Caco-2 (cell line): Measurements from ENCODE around the gene CORO7. TPM values are rescaled to one million over a fixed set of nuclear protein-coding genes. Genes with fewer than 3 reads are reported as not detected.

ENCODE experiments used
- BruUV-seq: library from RNA; stranded (reverse); fragments of 400-500 nt; replicated peaks from 2 replicates; lab custom pipeline; 2021; lab: Mats Ljungman, UMichigan
- CTCF ChIA-PET: fragments of 300-600 bp; sonication (Branson Sonifier 250); formaldehyde crosslinking; loops from one replicate; lab custom pipeline; 2022; ENCODE audit warnings: antibody characterized with exemption; lab: Charles Lee
- POLR2A ChIA-PET: fragments of 300-600 bp; sonication (Branson Sonifier 250); formaldehyde crosslinking; loops from one replicate; lab custom pipeline; 2022; ENCODE audit warnings: antibody characterized with exemption; lab: Charles Lee
- DNase-seq, 2 experiments: peaks; one replicate each; pipeline versions ENCODE4 v3.0.0 to v3.0.0-alpha.2; 2020 to 2022
- H3K27me3 ChIP-seq: replicated peaks from 2 replicates; pipeline ENCODE4 v1.6.0; 2011; ENCODE audit warnings: low read length; ENCODE audit not compliant: control insufficient read depth, insufficient read depth
- H3K36me3 ChIP-seq: 2 replicates; pipeline ENCODE4 v1.5.1; 2011; ENCODE audit warnings: low read length; ENCODE audit not compliant: control insufficient read depth, insufficient read depth
- H3K4me1 ChIP-seq: fragments of 250-450 bp; sonication (Bioruptor Pico); 2 replicates; pipeline ENCODE4 v1.5.1; 2020; ENCODE audit warnings: mild to moderate bottlenecking
- H3K4me3 ChIP-seq: 2 replicates; pipeline ENCODE4 v1.5.1; 2011; ENCODE audit warnings: low read depth, mild to moderate bottlenecking, control low read depth, low read length
- H3K9me3 ChIP-seq: fragments of 250-450 bp; sonication (Bioruptor Pico); 2 replicates; pipeline ENCODE4 v1.5.1; 2020; ENCODE audit warnings: mild to moderate bottlenecking, moderate library complexity
- H3K27ac Mint-ChIP-seq: one replicate; pipeline ENCODE4 v1.8.0; 2022; ENCODE audit warnings: mixed read lengths; ENCODE audit not compliant: unreplicated experiment
- H3K27me3 Mint-ChIP-seq: one replicate; pipeline ENCODE4 v1.8.0; 2022; ENCODE audit warnings: mixed read lengths; ENCODE audit not compliant: insufficient read depth, unreplicated experiment
- H3K36me3 Mint-ChIP-seq: one replicate; pipeline ENCODE4 v1.8.0; 2022; ENCODE audit warnings: mild to moderate bottlenecking, mixed read lengths; ENCODE audit not compliant: insufficient read depth, unreplicated experiment
- H3K4me1 Mint-ChIP-seq: one replicate; pipeline ENCODE4 v1.8.0; 2022; ENCODE audit warnings: low read depth, mixed read lengths; ENCODE audit not compliant: unreplicated experiment
- H3K4me3 Mint-ChIP-seq: one replicate; pipeline ENCODE4 v1.8.0; 2022; ENCODE audit warnings: mild to moderate bottlenecking, moderate library complexity, mixed read lengths; ENCODE audit not compliant: unreplicated experiment
- H3K9me3 Mint-ChIP-seq: one replicate; pipeline ENCODE4 v1.8.0; 2022; ENCODE audit warnings: mixed read lengths; ENCODE audit not compliant: unreplicated experiment
- intact Hi-C: fragments of 100-400 bp; cut with micrococcal nuclease; formaldehyde crosslinking; loops from one replicate; pipeline ENCODE4 v1.10.0; 2022; ENCODE audit not compliant: unreplicated experiment
- total RNA-seq: library from RNA; stranded (reverse); gene quantifications from 2 replicates; pipeline ENCODE4 v1.2.3, GENCODE V29; 2022
- TF ChIP-seq, protein P1 (sequence below), 2 experiments: fragments of 200-600 bp in 1 of 2; IDR thresholded peaks; 1 replicate in 1 of 2; 2 replicates in 1 of 2; pipeline versions ENCODE4 v1.5.1 to v1.8.0; 2011 to 2022; ENCODE audit warnings: antibody characterized with exemption in 1 of 2, control low read depth in 1 of 2, inconsistent platforms in 1 of 2, low read depth in 1 of 2, low read length in 1 of 2, mild to moderate bottlenecking in 1 of 2, moderate library complexity in 1 of 2; ENCODE audit not compliant: insufficient read depth in 1 of 2, severe bottlenecking in 1 of 2, unreplicated experiment in 1 of 2

Gene CORO7
- total RNA-seq, 1 experiment from 2014 or later, result 23.1 TPM

DNA sequence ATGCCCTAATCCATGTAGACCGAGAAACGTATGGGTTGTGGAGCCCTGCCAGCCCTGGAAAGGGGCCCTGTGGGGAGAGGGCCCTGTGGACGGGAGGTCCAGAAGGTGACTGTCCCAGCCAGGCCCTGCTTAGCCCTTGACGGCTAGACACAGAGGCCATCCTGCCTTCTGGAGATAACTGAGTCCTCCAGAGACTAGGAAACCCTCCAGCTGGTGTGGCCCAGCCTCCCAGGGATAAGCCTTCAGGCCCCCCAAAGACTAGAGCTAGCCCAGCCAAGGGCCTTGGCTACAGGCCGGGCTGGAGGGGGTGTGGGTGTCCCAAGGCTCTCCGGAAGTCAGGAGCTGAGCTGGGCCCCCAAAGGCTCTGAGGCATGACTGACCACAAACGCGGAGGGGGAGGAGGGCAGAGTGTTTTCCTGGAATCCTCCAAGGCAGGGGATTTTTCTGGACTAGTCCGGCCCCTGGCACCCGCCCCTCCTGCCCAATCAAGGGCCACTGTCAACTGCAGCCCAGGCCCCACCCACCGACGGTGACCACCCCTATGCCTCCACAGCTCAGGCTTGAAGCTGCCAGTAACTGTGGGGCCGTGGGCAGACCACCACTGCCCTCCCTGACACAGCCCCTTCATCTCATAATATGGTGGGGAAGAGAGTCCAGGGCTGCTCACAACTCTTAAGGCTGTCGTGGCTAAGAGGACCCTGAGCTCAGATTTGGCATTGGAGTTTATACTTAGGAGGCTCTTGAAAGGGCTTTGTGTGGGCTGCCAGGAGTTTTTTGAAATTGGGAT is 45.6 kb downstream of the CORO7 start:
- Mint-ChIP-seq H3K9me3 (no peaks in the 10 kb centered on the region), H3K27me3 (no peaks in the 10 kb centered on the region), H3K4me1 (no peaks in the 10 kb centered on the region), H3K36me3 (no peaks in the 10 kb centered on the region), H3K4me3 (peak overlapping the region; percentile 69), H3K27ac (no peak overlapping the region)
- Histone ChIP-seq H3K36me3 (no peaks in the 10 kb centered on the region), H3K4me3 (no peak overlapping the region), H3K27me3 (no peaks in the 10 kb centered on the region), H3K4me1 (peaks cover 34% of the 10 kb centered on the region), H3K9me3 (no peaks in the 10 kb centered on the region)
- no peak for DNase-seq
- ChIA-PET CTCF (no interaction called here), POLR2A (no interaction called here)
- intact Hi-C loops, result no loop called here
- no TSS peak for BruUV-seq
- TF ChIP-seq, protein P1, sequence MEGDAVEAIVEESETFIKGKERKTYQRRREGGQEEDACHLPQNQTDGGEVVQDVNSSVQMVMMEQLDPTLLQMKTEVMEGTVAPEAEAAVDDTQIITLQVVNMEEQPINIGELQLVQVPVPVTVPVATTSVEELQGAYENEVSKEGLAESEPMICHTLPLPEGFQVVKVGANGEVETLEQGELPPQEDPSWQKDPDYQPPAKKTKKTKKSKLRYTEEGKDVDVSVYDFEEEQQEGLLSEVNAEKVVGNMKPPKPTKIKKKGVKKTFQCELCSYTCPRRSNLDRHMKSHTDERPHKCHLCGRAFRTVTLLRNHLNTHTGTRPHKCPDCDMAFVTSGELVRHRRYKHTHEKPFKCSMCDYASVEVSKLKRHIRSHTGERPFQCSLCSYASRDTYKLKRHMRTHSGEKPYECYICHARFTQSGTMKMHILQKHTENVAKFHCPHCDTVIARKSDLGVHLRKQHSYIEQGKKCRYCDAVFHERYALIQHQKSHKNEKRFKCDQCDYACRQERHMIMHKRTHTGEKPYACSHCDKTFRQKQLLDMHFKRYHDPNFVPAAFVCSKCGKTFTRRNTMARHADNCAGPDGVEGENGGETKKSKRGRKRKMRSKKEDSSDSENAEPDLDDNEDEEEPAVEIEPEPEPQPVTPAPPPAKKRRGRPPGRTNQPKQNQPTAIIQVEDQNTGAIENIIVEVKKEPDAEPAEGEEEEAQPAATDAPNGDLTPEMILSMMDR (IDR thresholded peaks at IDR 0.05; ENCODE audit: insufficient read depth in 1 of 2, low read depth in 1 of 2, low read length in 1 of 2, severe bottlenecking in 1 of 2, unreplicated experiment in 1 of 2), result no peak

DNA sequence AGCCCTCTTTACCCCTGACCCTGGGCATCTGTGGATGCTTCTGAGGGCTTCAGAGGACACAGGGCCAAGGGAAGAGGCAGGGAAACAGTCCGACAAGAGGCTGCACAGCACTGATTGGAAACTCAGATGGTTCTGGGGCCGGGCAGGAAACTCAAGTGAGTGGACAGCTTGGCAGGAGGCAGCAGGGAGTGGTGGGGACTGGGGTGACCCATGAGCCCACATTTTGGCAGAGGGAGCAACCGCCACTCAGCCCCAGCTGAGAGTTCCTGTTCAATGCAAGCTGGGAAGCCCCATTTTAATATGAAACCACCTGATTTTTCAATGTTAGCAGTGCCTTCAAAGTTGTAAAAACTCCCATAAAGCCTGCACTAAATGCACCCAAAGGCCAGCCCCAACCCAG is 46.2 kb downstream of the CORO7 start:
- Mint-ChIP-seq H3K27ac (no peak overlapping the region), H3K36me3 (no peaks in the 10 kb centered on the region), H3K4me3 (no peak overlapping the region), H3K27me3 (no peaks in the 10 kb centered on the region), H3K4me1 (no peaks in the 10 kb centered on the region), H3K9me3 (no peaks in the 10 kb centered on the region)
- TF ChIP-seq, protein P1 (IDR thresholded peaks at IDR 0.05; ENCODE audit: insufficient read depth in 1 of 2, low read depth in 1 of 2, low read length in 1 of 2, severe bottlenecking in 1 of 2, unreplicated experiment in 1 of 2), result no peak
- no TSS peak for BruUV-seq
- DNase-seq, result no peak
- no peaks in the 10 kb centered on the region for H3K36me3 ChIP-seq
- ChIA-PET CTCF (interaction anchor here (0.6 kb wide), 1 partner anchor 42 kb away, joined by 3 read pairs; no protein-coding TSS in a partner anchor), POLR2A (no interaction called here)
- H3K9me3 ChIP-seq, result no peaks in the 10 kb centered on the region
- no peaks in the 10 kb centered on the region for H3K27me3 ChIP-seq
- H3K4me3 ChIP-seq, result no peak overlapping the region
- H3K4me1 ChIP-seq, result peaks cover 28% of the 10 kb centered on the region
- intact Hi-C loops, result no loop called here

DNA sequence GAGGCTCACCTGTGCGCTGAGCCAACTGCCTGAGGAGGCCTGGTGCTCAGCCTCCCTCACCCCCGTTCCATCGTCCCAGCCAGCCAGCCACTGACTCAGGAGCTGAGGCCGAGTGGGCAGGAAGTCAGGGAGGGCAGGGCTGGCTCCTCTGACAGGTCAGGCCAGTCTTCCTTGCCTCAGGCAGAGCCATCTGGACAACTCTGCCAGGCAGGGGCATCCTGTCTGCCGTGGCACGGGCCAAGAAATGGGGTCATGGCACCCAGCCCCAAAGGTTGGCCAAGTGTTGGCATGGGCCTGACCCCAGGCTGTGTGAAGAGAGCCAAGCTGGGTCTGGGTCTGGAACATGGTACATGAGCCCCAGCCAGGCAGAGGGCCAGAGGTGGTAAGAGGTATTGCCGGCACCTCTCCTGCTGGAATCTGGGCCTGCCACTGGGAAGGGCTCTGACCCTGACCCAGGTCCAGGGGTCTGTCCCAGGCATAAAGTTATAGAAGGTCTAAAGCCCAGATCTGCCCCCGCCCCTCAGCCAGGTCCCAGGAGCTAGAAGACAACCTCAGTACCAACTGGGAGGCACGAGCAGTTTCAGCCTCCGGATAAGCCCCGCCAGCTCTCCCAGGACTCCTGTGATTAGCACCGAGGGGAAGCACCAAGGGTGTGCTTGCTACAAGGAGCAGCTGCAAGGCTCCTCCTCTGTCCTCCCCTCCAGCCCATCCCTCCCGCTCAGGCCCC is 47.2 kb downstream of the CORO7 start:
- Mint-ChIP-seq H3K4me1 (no peaks in the 10 kb centered on the region), H3K9me3 (no peaks in the 10 kb centered on the region), H3K27me3 (no peaks in the 10 kb centered on the region), H3K36me3 (no peaks in the 10 kb centered on the region), H3K27ac (no peak overlapping the region), H3K4me3 (no peak overlapping the region)
- Histone ChIP-seq H3K4me3 (no peak overlapping the region), H3K36me3 (no peaks in the 10 kb centered on the region), H3K9me3 (no peaks in the 10 kb centered on the region), H3K27me3 (no peaks in the 10 kb centered on the region), H3K4me1 (peaks cover 18% of the 10 kb centered on the region)
- TF ChIP-seq, protein P1 (IDR thresholded peaks at IDR 0.05; ENCODE audit: insufficient read depth in 1 of 2, low read depth in 1 of 2, low read length in 1 of 2, severe bottlenecking in 1 of 2, unreplicated experiment in 1 of 2), result no peak
- BruUV-seq, result no TSS peak
- CTCF ChIA-PET, result interaction anchor here (0.6 to 1.2 kb wide), 3 partner anchors 10 to 41 kb away, joined by 3 to 4 read pairs (median 3); no protein-coding TSS in a partner anchor
- POLR2A ChIA-PET, result no interaction called here
- intact Hi-C loops, result no loop called here
- DNase-seq, result no peak
